Inflammatory macrophage (primary cell): ENCODE results near the gene NTNG1.

Source experiments
- DNase-seq, 2 donors: peaks; one replicate each; pipeline ENCODE4 v3.0.0-alpha.2; 2020 to 2022

Gene NTNG1

GRCh38 chr1:107419003-107419402, 278.2 kb downstream of the NTNG1 start:
- no peak for DNase-seq

- no peak for DNase-seq
Measured at GRCh38 chr1:107422901-107423300, 282.1 kb downstream of the NTNG1 start.

GRCh38 chr1:107430540-107431228, 289.8 kb downstream of the NTNG1 start:
- DNase-seq = peak; percentile 28 to 64

GRCh38 chr1:107432108-107432507, 291.3 kb downstream of the NTNG1 start:
- no peak for DNase-seq

- DNase-seq = no peak
Measured at GRCh38 chr1:107433068-107433467, 292.2 kb downstream of the NTNG1 start.

- DNase-seq = no peak
Measured at GRCh38 chr1:107433635-107434360, 293.0 kb downstream of the NTNG1 start.

- no peak for DNase-seq
Measured at GRCh38 chr1:107434361-107434693, 293.5 kb downstream of the NTNG1 start.

- no peak for DNase-seq
Measured at GRCh38 chr1:107436552-107437241, 295.9 kb downstream of the NTNG1 start.

- DNase-seq = no peak
Measured at GRCh38 chr1:107439567-107439966, 298.7 kb downstream of the NTNG1 start.

GRCh38 chr1:107442551-107442950, 301.7 kb downstream of the NTNG1 start:
- DNase-seq = no peak

GRCh38 chr1:107443027-107443426, 302.2 kb downstream of the NTNG1 start:
- no peak for DNase-seq

GRCh38 chr1:107443860-107444259, 303.0 kb downstream of the NTNG1 start:
- DNase-seq = no peak

GRCh38 chr1:107444302-107444701, 303.5 kb downstream of the NTNG1 start:
- DNase-seq = no peak

GRCh38 chr1:107449326-107449725, 308.5 kb downstream of the NTNG1 start:
- DNase-seq = no peak

GRCh38 chr1:107450899-107451664, 310.2 kb downstream of the NTNG1 start:
- DNase-seq = no peak

GRCh38 chr1:107451715-107452114, 310.9 kb downstream of the NTNG1 start:
- DNase-seq = no peak

GRCh38 chr1:107454791-107455190, 314.0 kb downstream of the NTNG1 start:
- peak; percentile 16 to 35 for DNase-seq

- no peak for DNase-seq
Measured at GRCh38 chr1:107457989-107458388, 317.1 kb downstream of the NTNG1 start.

- DNase-seq = no peak
Measured at GRCh38 chr1:107459204-107459904, 318.5 kb downstream of the NTNG1 start.

GRCh38 chr1:107460035-107460434, 319.2 kb downstream of the NTNG1 start:
- DNase-seq = no peak

GRCh38 chr1:107464827-107465226, 324.0 kb downstream of the NTNG1 start:
- DNase-seq = no peak

- DNase-seq = no peak
Measured at GRCh38 chr1:107467286-107467685, 326.4 kb downstream of the NTNG1 start.
